NCI-H128 (cell line): ENCODE measurements around the gene IL21R.

ENCODE experiments used
- DNase-seq: peaks from one replicate; lab custom pipeline; 2025; ENCODE audit not compliant: unreplicated experiment; lab: John Stamatoyannopoulos, UW

The IL21R gene

DNA sequence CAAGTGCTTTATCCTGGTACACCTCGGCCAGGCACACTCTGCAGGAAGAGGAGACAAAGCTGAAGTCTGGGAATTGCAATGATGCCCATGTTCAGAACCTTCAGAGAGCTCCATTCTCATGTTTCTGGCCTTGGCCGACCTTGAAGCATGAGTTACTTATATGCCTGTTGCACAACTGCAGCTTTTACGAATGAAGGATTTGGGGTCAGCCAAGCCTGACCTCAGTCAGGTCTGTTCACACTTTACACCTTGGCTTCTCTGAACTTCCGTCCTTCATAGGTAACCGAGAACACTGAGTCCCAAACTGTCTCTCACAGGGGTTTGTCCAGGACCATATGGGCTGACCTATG is 81.1 kb downstream of the IL21R start:
- no peak for DNase-seq

DNA sequence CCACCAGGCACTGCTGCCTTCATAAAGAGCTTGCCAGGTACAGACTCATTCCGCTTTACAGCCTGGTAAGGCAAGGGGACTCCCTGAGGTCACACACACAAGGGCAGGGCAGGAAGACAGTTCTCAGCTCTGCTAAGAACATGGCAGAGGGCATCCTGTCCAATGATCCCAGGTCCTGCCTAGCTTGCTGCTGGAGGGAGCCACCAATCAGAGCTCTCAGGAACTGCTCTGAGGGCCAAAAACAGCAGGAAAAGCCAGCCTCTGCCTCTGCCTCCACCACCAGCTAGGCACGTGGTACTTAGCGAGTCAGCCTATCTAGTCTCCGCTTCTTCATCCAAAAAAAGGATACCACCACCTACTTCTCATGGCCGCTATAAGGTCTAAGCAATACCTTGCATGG is 81.7 kb downstream of the IL21R start:
- no peak for DNase-seq

DNA sequence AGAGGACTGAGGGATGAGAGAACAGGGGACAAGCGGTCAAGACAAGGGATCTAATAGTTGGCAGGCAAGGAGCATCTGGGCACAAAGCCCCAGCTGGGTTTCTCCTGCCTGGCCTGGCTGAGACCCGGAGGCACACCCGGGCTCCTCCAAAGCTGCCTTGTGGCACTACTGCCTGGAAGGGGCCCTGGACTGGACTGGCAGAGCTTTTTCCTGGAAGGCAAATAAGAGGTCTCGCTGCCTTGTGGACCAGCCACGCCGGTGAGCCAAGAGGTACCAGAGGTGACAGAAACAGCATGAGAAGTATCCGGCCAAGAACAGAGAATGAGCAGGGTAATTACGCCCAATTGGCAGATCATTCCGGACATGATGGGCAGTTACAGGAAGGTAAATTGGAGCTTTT is 83.2 kb downstream of the IL21R start:
- DNase-seq = no peak

DNA sequence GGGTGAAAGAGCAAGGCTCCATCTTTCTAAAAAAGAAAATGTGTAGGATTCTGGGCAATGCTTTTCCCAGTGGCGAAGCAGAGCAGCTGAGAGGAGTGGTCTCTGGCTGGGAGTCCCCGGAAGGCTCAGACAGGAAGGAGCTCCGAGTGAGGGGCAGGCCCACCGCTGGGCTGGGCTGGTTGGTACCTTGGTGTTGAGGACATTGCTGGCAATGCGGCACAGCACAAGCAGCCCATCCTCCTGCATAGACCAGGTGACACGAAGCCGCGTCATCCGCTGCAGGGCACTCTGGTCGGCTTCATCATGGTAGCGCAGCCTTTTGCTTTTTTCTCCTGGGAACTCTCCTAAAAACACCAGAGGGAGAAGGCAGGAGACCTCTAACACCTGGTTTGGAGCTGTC is 83.8 kb downstream of the IL21R start:
- no peak for DNase-seq

DNA sequence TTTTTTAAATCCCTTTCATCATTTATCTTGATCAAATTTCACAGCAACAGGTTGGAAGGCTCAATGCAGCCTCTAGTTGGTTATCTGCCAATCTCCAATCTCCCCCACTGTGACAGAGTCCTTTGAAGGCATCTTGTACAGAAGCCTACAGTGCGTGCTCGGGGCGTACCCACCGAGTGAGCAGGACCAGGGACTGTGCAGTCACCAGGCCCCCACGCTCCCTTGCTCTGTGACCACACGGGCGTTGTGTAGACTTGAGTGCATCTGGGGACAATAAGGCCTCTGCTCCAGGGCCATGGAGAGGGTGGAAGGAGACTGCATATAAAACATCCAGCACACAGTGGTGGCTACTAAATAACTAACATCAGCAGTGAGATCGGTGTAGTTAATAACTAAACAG is 84.4 kb downstream of the IL21R start:
- no peak for DNase-seq

DNA sequence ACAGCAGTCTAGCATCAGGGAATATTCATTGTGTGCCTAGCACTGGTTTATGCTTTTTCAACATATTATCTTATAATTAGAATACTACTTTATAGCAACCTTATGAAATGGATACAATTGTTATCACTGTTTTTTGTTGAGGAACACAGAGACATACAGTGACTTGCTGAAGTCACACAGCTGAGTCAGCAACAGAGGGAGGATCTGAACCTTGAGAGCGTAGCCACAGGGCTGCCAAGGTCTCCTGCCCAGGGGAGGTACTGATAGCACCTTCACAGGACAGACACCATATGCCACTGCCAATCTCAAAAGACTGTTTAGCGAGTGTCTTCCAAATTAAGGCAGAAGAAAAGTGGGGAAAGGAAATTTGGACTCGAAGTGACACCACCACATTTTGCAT is 84.8 kb downstream of the IL21R start:
- no peak for DNase-seq

DNA sequence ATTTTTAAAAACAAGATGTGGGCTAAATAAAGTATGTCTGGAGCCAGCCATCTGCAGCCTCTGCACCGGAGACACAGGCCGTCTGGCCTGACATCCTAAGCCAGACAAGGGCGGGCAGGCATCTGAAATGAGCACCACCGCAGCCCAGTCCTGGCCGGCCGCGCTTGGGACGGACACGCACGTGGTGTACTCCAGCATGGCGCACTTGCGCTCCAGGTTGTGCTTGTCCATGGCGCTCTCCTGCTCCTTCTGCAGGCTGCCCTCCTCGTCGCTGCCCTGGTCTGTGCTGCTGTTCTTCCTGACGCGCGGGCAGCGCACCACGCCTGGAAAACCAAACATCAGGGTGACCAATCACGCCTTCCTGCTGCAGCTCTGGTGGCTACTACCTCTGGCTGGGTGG is 87.4 kb downstream of the IL21R start:
- no peak for DNase-seq

DNA sequence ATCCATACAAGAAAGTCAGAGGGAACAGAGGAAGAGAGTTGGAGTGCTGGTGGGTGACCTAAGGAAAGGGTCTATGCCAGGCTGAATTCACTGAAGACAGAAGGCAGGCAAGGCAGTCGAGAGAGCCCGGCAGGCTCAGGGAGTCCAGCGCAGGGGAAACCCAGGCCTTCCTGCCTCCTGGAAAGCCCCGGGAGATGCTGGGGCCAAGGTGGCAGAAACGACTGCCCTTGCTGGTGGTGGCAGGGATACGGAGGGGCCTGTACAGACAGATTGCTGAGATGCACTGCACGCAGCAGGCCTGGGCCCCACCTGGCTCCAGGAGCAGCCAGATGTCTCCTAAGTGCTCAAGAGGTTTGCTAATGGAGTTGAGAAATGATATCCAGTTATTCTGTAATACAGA is 87.9 kb downstream of the IL21R start:
- no peak for DNase-seq

DNA sequence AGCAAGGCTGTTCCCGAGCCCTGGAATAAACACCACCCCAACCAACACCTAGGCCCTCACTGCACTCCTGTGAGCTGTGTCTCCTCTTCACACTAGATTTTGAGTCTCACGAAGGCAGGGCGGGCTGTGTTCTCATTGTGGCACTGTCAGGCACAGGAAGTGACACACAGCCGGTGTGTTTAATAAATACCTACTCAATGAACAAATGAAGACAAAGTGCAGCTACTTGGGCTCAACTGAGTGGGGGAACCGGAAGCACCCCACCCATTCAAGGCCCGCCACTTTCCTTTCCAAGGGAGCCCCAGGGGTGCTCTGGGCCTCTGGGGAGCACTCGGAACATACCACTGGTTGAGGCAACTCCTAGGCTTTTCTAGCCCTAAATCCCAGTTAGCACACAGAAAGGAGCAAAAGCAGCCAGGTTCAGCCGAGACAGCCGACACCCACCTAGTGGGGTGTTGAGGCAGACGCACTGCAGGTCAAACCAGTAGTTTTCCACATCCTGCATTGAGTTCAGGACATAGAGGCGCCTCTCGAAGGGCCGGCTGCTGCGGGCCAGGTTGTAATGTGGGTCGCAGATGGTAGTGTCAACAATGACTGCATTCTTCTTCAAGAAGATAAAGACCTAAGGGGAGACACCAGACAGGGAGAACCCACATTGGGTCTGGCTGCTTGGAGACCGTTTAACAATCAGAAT is 90.1 kb downstream of the IL21R start:
- no peak for DNase-seq

DNA sequence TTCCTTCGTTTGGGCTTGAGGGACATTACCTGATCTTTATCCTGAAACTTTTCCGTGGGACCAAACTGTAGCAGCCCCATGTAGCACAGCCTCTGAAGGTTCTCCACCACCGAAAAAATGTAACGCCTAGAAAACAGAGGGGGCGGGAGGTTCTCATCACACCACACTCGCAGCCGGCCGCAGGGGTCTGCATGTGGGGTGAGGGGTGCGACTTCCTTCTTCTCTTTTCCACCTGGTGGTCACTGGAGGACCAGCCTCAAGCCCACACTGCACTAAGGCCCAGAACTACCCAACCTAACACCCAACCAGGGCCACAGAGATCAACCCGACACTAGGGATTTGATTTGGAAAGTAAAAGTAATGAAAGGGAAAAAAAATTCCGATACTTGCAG is 90.6 kb downstream of the IL21R start:
- no peak for DNase-seq

DNA sequence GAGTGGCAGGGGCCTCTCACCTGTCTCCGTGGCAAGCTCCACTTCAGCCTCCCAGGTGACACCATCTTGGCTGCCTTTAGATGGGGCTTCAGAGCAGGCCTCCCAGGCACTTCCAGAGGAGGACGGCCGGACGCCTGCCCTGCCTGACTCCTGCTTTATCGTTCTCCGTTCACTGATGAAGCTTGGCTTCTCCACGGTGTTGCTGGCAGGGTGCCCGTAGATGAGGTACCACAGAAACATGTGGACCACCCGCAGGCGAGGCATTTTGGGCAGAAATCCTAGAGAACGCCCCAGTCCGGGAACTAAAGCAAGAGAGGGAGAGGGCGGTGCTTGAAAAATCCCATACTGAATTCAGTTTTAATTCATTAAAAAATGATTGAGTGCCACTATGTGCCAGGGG is 93.2 kb downstream of the IL21R start:
- no peak for DNase-seq

DNA sequence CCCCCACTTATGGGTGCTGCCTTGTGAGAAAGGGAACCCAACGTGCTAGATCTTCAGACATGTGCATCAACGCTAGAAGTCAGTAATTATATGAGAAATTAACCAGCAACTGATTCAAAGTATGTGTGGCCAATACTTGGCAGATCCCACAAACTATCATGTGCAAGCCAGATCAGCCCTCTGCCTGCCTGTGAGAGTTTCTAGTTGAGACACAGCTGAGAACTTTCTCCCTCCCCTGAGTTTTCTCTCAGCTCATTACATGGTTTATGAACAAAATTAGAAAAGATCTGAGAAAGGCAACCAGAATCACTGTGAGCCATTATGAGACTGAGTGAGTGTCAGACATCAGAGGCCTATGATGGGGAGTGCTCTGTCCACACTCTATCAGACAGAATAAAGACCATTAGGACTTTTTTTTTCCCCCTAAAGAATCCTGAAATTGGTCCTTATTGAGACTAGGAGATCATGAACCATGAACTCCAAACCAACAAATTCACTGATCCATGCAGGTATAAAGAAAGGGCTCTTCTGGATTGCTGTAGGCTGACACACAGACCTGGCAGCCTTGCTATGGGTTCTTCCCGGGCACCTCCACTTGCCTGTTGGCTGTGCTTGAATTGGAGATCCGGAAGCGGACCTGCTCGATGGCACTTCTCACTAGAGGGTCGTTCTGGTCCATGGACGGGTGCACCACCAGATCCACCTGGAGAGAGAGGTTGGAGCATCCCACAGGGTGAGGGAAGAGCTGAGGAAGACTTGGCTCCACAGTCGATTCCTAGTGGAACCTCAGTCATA is 96.3 kb downstream of the IL21R start:
- no peak for DNase-seq

DNA sequence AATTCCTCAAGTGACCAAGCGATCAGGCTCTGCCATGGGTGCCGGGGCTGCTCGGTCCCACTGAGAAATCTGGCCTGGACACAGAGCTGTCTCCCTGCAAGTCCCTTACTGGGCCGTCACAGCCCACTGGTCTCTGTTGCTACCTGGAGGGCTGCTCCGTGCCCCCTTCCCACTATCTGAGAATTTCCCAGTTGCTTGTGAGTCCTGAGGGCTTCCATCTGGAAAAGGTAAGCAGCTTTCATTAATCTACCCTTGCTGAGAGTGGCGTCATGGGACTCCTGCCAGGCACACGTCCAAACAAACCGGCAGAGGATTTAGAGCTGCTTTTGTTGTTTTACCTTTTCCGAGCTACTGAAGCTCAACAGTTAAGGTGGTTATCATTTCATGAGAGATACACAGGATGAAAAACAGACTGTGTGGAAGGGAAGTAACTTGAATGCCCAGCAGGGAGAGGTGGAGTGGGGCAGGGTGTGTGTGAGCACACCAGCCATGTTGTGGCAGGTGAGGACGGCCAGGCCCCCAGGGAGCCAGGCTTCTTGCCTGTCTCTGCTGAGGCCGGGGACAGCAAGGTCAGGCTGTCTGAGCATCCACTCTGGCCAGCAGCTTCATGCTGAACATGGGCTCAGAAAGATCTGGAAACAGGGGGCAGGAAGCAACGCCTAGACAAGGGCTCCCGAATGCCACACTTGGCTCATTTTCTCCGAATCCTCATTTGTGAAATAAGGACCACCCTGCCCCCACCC is 97.1 kb downstream of the IL21R start:
- DNase-seq = no peak

DNA sequence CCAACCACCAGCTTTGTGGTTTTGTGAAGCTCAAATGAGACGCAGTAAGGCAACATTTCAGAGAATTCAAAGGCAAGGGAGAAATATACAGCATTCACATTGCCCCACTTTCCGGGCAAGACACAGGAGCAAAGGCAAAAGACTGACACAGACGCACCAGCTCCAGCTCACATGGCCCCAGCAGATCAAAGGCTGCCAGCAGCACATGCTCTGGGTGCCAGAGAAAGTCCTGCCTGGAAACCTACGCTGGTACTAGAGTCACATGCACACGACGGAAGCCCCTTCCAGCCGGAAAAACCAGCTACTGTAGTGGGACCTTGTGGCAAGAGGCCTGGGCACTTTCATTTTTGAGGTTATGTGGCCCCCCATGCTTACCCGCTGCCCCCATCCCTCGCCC is 97.7 kb downstream of the IL21R start:
- no peak for DNase-seq

DNA sequence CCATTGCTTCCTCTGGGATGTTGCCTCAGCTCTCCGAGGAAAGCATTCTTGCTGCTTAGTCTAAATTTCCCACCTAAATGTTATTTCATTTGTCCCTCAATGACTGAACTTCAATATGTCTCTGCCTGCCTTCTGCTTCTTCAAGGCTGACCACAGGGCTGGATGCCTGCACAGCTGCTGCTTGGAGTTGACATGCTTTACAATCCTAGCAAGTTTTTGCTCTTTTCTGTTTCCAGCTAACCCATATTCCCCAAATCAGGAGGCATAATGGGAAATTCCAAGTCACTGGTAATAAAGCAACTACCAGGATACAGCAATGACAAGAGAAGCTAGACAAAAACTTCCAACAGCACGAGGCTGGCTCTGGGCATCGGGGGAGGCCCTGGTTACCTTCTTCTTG is 98.8 kb downstream of the IL21R start:
- no peak for DNase-seq
